Ishikawa (cell line): ENCODE data around the gene DVL2.

ENCODE experiments used
- EP300 ChIP-seq: IDR thresholded peaks from 2 replicates; pipeline ENCODE4 v1.6.1; 2012; ENCODE audit warnings: borderline replicate concordance
- NFIC ChIP-seq: IDR thresholded peaks from 2 replicates; pipeline ENCODE4 v1.6.1; 2012
- RAD21 ChIP-seq: IDR thresholded peaks from 2 replicates; pipeline ENCODE4 v1.6.1; 2012; ENCODE audit warnings: low read depth
- TAF1 ChIP-seq: IDR thresholded peaks from 2 replicates; pipeline ENCODE4 v1.6.1; 2012; ENCODE audit warnings: low read depth, mild to moderate bottlenecking
- YY1 ChIP-seq: IDR thresholded peaks from 2 replicates; pipeline ENCODE4 v1.6.1; 2012; ENCODE audit warnings: low read depth
- TF ChIP-seq, protein P1 (sequence below): IDR thresholded peaks from 2 replicates; pipeline ENCODE4 v1.6.1; 2012
- TF ChIP-seq, protein P2 (sequence below): IDR thresholded peaks from 2 replicates; pipeline ENCODE4 v1.6.1; 2012

DNA sequence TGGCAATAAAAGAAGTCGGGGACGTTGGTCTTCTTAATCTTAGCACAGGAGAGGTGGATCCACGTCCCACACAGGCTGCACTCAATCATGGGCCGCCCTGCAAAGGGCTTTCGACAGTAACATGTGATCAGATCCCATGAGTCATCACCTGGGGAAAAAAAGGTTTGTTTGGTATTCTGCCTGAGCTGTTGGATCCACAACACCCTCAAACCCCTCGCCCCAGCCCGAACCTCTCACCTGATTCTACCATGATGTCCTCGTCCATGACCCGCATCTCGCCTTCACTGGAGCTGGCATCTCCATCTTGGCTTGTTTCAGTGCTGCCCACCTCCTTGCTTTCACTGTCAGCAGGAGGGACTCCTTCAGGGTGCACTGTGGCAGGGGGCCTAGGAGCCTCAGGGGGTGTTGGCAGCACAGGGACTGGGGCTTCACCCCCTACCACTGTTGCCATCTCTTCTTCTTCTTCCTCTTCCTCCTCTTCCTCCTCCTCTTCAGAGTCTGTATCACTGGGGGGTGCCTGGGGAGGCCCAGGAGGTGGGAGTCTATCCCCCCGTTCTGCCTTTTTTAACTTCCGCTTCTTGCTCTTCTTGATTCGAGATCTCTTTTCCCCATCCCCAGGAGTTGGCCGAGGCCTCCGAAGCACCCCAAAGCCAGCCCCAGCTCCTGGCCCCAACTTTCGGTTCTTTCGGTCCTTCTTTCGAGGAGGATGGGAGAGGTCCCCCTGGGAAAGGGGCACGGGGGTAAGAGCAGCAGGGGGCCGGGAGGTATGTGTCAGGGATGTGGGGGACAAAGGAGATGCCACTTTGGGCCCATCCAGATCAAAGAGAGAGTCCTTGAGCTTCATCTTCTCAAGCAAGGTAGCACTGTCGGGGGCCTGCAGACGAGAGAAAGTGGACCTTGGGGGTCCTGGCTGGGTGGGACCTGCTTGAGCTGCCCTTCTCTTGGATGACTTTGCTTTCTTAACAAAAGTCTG, 1.7 kb upstream of the DVL2 start:
- TF ChIP-seq NFIC (no peak), RAD21 (no peak), YY1 (no peak), TAF1 (no peak), EP300 (no peak)
- TF ChIP-seq, protein P1, sequence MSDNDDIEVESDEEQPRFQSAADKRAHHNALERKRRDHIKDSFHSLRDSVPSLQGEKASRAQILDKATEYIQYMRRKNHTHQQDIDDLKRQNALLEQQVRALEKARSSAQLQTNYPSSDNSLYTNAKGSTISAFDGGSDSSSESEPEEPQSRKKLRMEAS, result no peak
- TF ChIP-seq, protein P2, sequence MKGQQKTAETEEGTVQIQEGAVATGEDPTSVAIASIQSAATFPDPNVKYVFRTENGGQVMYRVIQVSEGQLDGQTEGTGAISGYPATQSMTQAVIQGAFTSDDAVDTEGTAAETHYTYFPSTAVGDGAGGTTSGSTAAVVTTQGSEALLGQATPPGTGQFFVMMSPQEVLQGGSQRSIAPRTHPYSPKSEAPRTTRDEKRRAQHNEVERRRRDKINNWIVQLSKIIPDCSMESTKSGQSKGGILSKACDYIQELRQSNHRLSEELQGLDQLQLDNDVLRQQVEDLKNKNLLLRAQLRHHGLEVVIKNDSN, result no peak
